ENCODE results near the gene FOXO6. TPM values are rescaled to one million over a fixed set of nuclear protein-coding genes. Genes with fewer than 3 reads are reported as not detected.

Gene FOXO6
- total RNA-seq, 1 experiment from 2014 or later = 5.4 TPM

- ChIA-PET POLR2A (no interaction called here), CTCF (interaction anchor here (1.4 to 7.2 kb wide), 3 partner anchors 99 to 111 kb away, joined by 5 to 59 read pairs (median 8); no protein-coding TSS in a partner anchor)
- ATAC-seq (no peak), DNase-seq (ENCODE audit: low spot score) (no peak)
- H3K9me3 Mint-ChIP-seq = no peaks in the 10 kb centered on the region
- no peak overlapping the region for H3K27ac Mint-ChIP-seq
- no peaks in the 10 kb centered on the region for H3K36me3 Mint-ChIP-seq
- no peak overlapping the region for H3K4me3 Mint-ChIP-seq
- H3K4me1 Mint-ChIP-seq = peaks cover 12% of the 10 kb centered on the region; the same call in 1 of the 2 replicates
- TF ChIP-seq RORB (CRISPR knock-in tag; IDR thresholded peaks at IDR 0.05) (no peak), E2F4 (CRISPR knock-in tag; IDR thresholded peaks at IDR 0.05; ENCODE audit: borderline replicate concordance, low read depth) (no peak), PRDM15 (CRISPR knock-in tag; IDR thresholded peaks at IDR 0.05) (no peak), SP1 (CRISPR knock-in tag; conservative IDR thresholded peaks at IDR 0.05) (no peak), SOX15 (CRISPR knock-in tag; IDR thresholded peaks at IDR 0.05) (no peak), ZNF423 (CRISPR knock-in tag; IDR thresholded peaks at IDR 0.05) (no peak)
- H3K27me3 Mint-ChIP-seq (ENCODE audit: low read depth) = peaks cover 3% of the 10 kb centered on the region; the same call in 1 of the 2 replicates
These were observed 68.8 kb downstream of the FOXO6 start for GRCh38 chr1:41430069-41430468.

- H3K4me1 Mint-ChIP-seq = peaks cover 16% of the 10 kb centered on the region; the same call in 1 of the 2 replicates
- H3K36me3 Mint-ChIP-seq = no peaks in the 10 kb centered on the region
- H3K4me3 Mint-ChIP-seq = no peak overlapping the region
- H3K27me3 Mint-ChIP-seq (ENCODE audit: low read depth) = peaks cover 3% of the 10 kb centered on the region; the same call in 1 of the 2 replicates
- ATAC-seq (no peak), DNase-seq (ENCODE audit: low spot score) (no peak)
- POLR2A ChIA-PET = no interaction called here
- H3K27ac Mint-ChIP-seq = no peak overlapping the region
- TF ChIP-seq E2F1 (CRISPR knock-in tag; IDR thresholded peaks at IDR 0.05) (no peak), E2F4 (CRISPR knock-in tag; IDR thresholded peaks at IDR 0.05; ENCODE audit: borderline replicate concordance, low read depth) (no peak), CREM (CRISPR knock-in tag; IDR thresholded peaks at IDR 0.05) (no peak), NR3C1 (CRISPR knock-in tag; conservative IDR thresholded peaks at IDR 0.05; ENCODE audit: low read depth) (no peak), NR2C2 (CRISPR knock-in tag; IDR thresholded peaks at IDR 0.05) (no peak), EMX1 (CRISPR knock-in tag; IDR thresholded peaks at IDR 0.05) (no peak), ZNF281 (CRISPR knock-in tag; IDR thresholded peaks at IDR 0.05) (no peak), MXD4 (CRISPR knock-in tag; IDR thresholded peaks at IDR 0.05; ENCODE audit: borderline replicate concordance) (no peak), ZNF232 (CRISPR knock-in tag; IDR thresholded peaks at IDR 0.05) (no peak), AR (CRISPR knock-in tag; IDR thresholded peaks at IDR 0.05) (no peak)
- H3K9me3 Mint-ChIP-seq = no peaks in the 10 kb centered on the region
- CTCF ChIA-PET = interaction anchor here (0.8 to 7.2 kb wide), 5 partner anchors 13 to 117 kb away, joined by 3 to 59 read pairs (median 8); no protein-coding TSS in a partner anchor
These were observed 69.3 kb downstream of the FOXO6 start for GRCh38 chr1:41430582-41430981.
